WTC11 (cell line): ENCODE data around the gene DHDH.

Source experiments
- CTCF ChIP-seq: fragments of 200-600 bp; IDR thresholded peaks from 2 replicates; pipeline ENCODE4 v1.8.0; 2022; ENCODE audit warnings: antibody characterized with exemption
- FOXJ3 ChIP-seq: sonication (generic); formaldehyde crosslinking; IDR thresholded peaks from 2 replicates; pipeline ENCODE4 v1.9.0; 2021; ENCODE audit warnings: missing genetic modification reagents, mild to moderate bottlenecking, borderline replicate concordance
- MXD4 ChIP-seq: fragments of 250-450 bp; sonication (Bioruptor Pico); IDR thresholded peaks from 2 replicates; pipeline ENCODE4 v1.8.0; 2021; ENCODE audit warnings: mild to moderate bottlenecking, moderate library complexity, borderline replicate concordance
- TEAD4 ChIP-seq: sonication (generic); formaldehyde crosslinking; IDR thresholded peaks from 2 replicates; pipeline ENCODE4 v1.8.0; 2022; ENCODE audit warnings: mild to moderate bottlenecking, missing genetic modification reagents

DNA sequence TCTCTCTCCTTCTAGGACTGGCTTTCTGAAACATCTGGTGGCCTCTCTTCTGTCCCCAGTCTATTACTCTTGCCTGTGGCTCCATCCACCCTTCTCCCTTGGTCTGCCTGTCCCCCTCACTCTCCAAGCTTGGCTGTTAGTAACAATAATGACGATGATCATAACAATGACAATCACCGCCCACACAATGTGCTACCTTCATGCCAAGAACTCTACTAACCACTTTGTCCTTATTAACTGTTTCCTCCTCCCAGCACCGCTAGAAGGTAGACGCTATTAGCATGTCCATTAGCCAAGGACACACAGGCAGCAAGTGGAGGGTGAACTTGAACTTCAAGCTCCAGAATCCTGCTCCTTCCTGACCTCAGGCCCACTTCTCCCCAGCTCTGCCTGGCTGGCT lies 56.9 kb downstream of the DHDH start:
- TF ChIP-seq MXD4 (no peak), CTCF (no peak), FOXJ3 (CRISPR knock-in tag) (no peak), TEAD4 (no peak)
